ENCODE data around the gene TATDN2.

Gene TATDN2

GRCh38 chr3:10280571-10280970, 32.3 kb downstream of the TATDN2 start:
- TF ChIP-seq CTCF (IDR thresholded peaks at IDR 0.05; ENCODE audit: low read depth, low read length), result no peak

GRCh38 chr3:10281951-10282350, 33.7 kb downstream of the TATDN2 start:
- H3K4me3 ChIP-seq (ENCODE audit: low read depth, low read length), result no peak overlapping the region
- no peak for TF ChIP-seq CTCF (IDR thresholded peaks at IDR 0.05; ENCODE audit: low read depth, low read length)

More at GRCh38 chr3:10280571-10280970, 32.3 kb downstream of the TATDN2 start:
- no peak overlapping the region for H3K4me3 ChIP-seq (ENCODE audit: low read depth, low read length)

GRCh38 chr3:10283638-10284037, 35.4 kb downstream of the TATDN2 start:
- no peak for TF ChIP-seq CTCF (IDR thresholded peaks at IDR 0.05; ENCODE audit: low read depth, low read length)
- no peak overlapping the region for H3K4me3 ChIP-seq (ENCODE audit: low read depth, low read length)

GRCh38 chr3:10284496-10284895, 36.2 kb downstream of the TATDN2 start:
- no peak overlapping the region for H3K4me3 ChIP-seq (ENCODE audit: low read depth, low read length)
- no peak for TF ChIP-seq CTCF (IDR thresholded peaks at IDR 0.05; ENCODE audit: low read depth, low read length)

GRCh38 chr3:10285272-10286132, 37.2 kb downstream of the TATDN2 start:
- TF ChIP-seq CTCF (IDR thresholded peaks at IDR 0.05; ENCODE audit: low read depth, low read length), result no peak
- no peak overlapping the region for H3K4me3 ChIP-seq (ENCODE audit: low read depth, low read length)

GRCh38 chr3:10286133-10286524, 37.9 kb downstream of the TATDN2 start:
- TF ChIP-seq CTCF (IDR thresholded peaks at IDR 0.05; ENCODE audit: low read depth, low read length), result no peak
- H3K4me3 ChIP-seq (ENCODE audit: low read depth, low read length), result no peak overlapping the region

- no peak overlapping the region for H3K4me3 ChIP-seq (ENCODE audit: low read depth, low read length)
- TF ChIP-seq CTCF (IDR thresholded peaks at IDR 0.05; ENCODE audit: low read depth, low read length), result no peak
Observed at GRCh38 chr3:10286596-10287295, 38.5 kb downstream of the TATDN2 start.

Measured in WI38 (cell line).